ENCODE results near the gene PIGB. TPM values are rescaled to one million over a fixed set of nuclear protein-coding genes. Genes with fewer than 3 reads are reported as not detected.

PIGB gene
- total RNA-seq = 6.2 and 10.9 TPM in 2 replicates

- TF ChIP-seq CTCF (IDR thresholded peaks at IDR 0.05; ENCODE audit: insufficient read depth, low read length, poor library complexity, severe bottlenecking) = no peak
- no peaks in the 10 kb centered on the region for H3K36me3 ChIP-seq (ENCODE audit: control insufficient read depth, insufficient read depth, low read length)
- H3K4me3 ChIP-seq (ENCODE audit: low read depth, low read length) = peak within 1 kb of the TSS; percentile 85
- no peaks in the 10 kb centered on the region for H3K27me3 ChIP-seq (ENCODE audit: control insufficient read depth, insufficient read depth, low read length)
- peak; percentile 61 for DNase-seq (ENCODE audit: low read depth)
Measured at GRCh38 chr15:55318588-55319494, at the start of gene PIGB, which contains the start of gene PIGBOS1. PIGB (plus strand) TSS chr15:55319222; CDS start chr15:55319251, 29 bp downstream. PIGBOS1 (minus strand) TSS chr15:55319123; CDS start chr15:55317792, 1,331 bp downstream.

- TF ChIP-seq CTCF (IDR thresholded peaks at IDR 0.05; ENCODE audit: insufficient read depth, low read length, poor library complexity, severe bottlenecking) = no peak
Measured at GRCh38 chr15:55270291-55270690, 48.7 kb upstream of the PIGB start.

GRCh38 chr15:55276324-55276723, 42.7 kb upstream of the PIGB start:
- Histone ChIP-seq H3K36me3 (ENCODE audit: control insufficient read depth, insufficient read depth, low read length) (no peaks in the 10 kb centered on the region), H3K27me3 (ENCODE audit: control insufficient read depth, insufficient read depth, low read length) (no peaks in the 10 kb centered on the region), H3K4me3 (ENCODE audit: low read depth, low read length) (no peak overlapping the region)
- DNase-seq (ENCODE audit: low read depth) = no peak
- TF ChIP-seq CTCF (IDR thresholded peaks at IDR 0.05; ENCODE audit: insufficient read depth, low read length, poor library complexity, severe bottlenecking) = no peak

More at GRCh38 chr15:55270291-55270690, 48.7 kb upstream of the PIGB start:
- DNase-seq (ENCODE audit: low read depth) = no peak
- no peaks in the 10 kb centered on the region for H3K36me3 ChIP-seq (ENCODE audit: control insufficient read depth, insufficient read depth, low read length)
- H3K27me3 ChIP-seq (ENCODE audit: control insufficient read depth, insufficient read depth, low read length) = no peaks in the 10 kb centered on the region
- H3K4me3 ChIP-seq (ENCODE audit: low read depth, low read length) = no peak overlapping the region

- H3K4me3 ChIP-seq (ENCODE audit: low read depth, low read length) = no peak overlapping the region
- no peak for TF ChIP-seq CTCF (IDR thresholded peaks at IDR 0.05; ENCODE audit: insufficient read depth, low read length, poor library complexity, severe bottlenecking)
- no peak for DNase-seq (ENCODE audit: low read depth)
Measured at GRCh38 chr15:55277116-55277564, 41.9 kb upstream of the PIGB start.

GRCh38 chr15:55277715-55278114, 41.3 kb upstream of the PIGB start:
- H3K27me3 ChIP-seq (ENCODE audit: control insufficient read depth, insufficient read depth, low read length) = no peaks in the 10 kb centered on the region
- no peaks in the 10 kb centered on the region for H3K36me3 ChIP-seq (ENCODE audit: control insufficient read depth, insufficient read depth, low read length)
- TF ChIP-seq CTCF (IDR thresholded peaks at IDR 0.05; ENCODE audit: insufficient read depth, low read length, poor library complexity, severe bottlenecking) = no peak
- H3K4me3 ChIP-seq (ENCODE audit: low read depth, low read length) = no peak overlapping the region
- DNase-seq (ENCODE audit: low read depth) = no peak

More at GRCh38 chr15:55277116-55277564, 41.9 kb upstream of the PIGB start:
- Histone ChIP-seq H3K27me3 (ENCODE audit: control insufficient read depth, insufficient read depth, low read length) (no peaks in the 10 kb centered on the region), H3K36me3 (ENCODE audit: control insufficient read depth, insufficient read depth, low read length) (no peaks in the 10 kb centered on the region)
